Liver (tissue), 9 donors: ENCODE results near the gene ZNF780A. TPM values are rescaled to one million over a fixed set of nuclear protein-coding genes. Genes with fewer than 3 reads are reported as not detected.

Source experiments
- DNase-seq: peaks from one replicate; pipeline ENCODE4 v3.0.0-alpha.2; 2017; ENCODE audit warnings: low spot score
- H3K27ac ChIP-seq, 2 donors: one replicate each; pipeline ENCODE4 v1.7.0; 2013; ENCODE audit warnings: inconsistent platforms in 2 of 2, low read length in 2 of 2, control low read depth in 1 of 2, low read depth in 1 of 2, mild to moderate bottlenecking in 1 of 2
- H3K27me3 ChIP-seq, 4 donors: one replicate each; pipeline versions ENCODE4 v1.6.1 to v1.7.0; 2013; ENCODE audit warnings: low read length in 3 of 4, inconsistent platforms in 1 of 4, mild to moderate bottlenecking in 1 of 4, moderate library complexity in 1 of 4; ENCODE audit not compliant: control insufficient read depth in 4 of 4, insufficient read depth in 4 of 4
- H3K36me3 ChIP-seq, 4 donors: one replicate each; pipeline versions ENCODE4 v1.6.1 to v1.7.0; 2013; ENCODE audit warnings: low read length in 3 of 4, mild to moderate bottlenecking in 3 of 4, low read depth in 1 of 4, moderate library complexity in 1 of 4; ENCODE audit not compliant: control insufficient read depth in 4 of 4, insufficient read depth in 3 of 4
- H3K4me1 ChIP-seq, 4 donors: one replicate each; pipeline versions ENCODE4 v1.6.1 to v1.7.0; 2013; ENCODE audit warnings: low read length in 3 of 4, mild to moderate bottlenecking in 3 of 4, moderate library complexity in 1 of 4; ENCODE audit not compliant: control insufficient read depth in 4 of 4, insufficient read depth in 4 of 4
- H3K4me3 ChIP-seq, 3 donors: one replicate each; pipeline versions ENCODE4 v1.6.1 to v1.7.0; 2013; ENCODE audit warnings: low read length in 3 of 3, control low read depth in 1 of 3, low read depth in 1 of 3, mild to moderate bottlenecking in 1 of 3
- H3K9ac ChIP-seq, 2 donors: one replicate each; pipeline ENCODE4 v1.7.0; 2013; ENCODE audit warnings: low read length in 2 of 2, mild to moderate bottlenecking in 2 of 2, moderate library complexity in 2 of 2, control low read depth in 1 of 2, low read depth in 1 of 2
- H3K9me3 ChIP-seq, 4 donors: one replicate each; pipeline versions ENCODE4 v1.6.1 to v1.7.0; 2013; ENCODE audit warnings: low read length in 3 of 4; ENCODE audit not compliant: control insufficient read depth in 4 of 4
- EGR1 ChIP-seq, 2 donors: IDR thresholded peaks; 2 replicates each; pipeline ENCODE4 v1.6.1; 2016 to 2018; ENCODE audit warnings: antibody characterized with exemption in 2 of 2, low read depth in 2 of 2
- FOXA1 ChIP-seq: IDR thresholded peaks from 2 replicates; pipeline ENCODE4 v1.6.1; 2016; ENCODE audit warnings: antibody characterized with exemption
- FOXA2 ChIP-seq: IDR thresholded peaks from 2 replicates; pipeline ENCODE4 v1.6.1; 2016; ENCODE audit warnings: antibody characterized with exemption
- GABPA ChIP-seq, 2 donors: IDR thresholded peaks in 1 of 2; conservative IDR thresholded peaks in 1 of 2; 2 replicates each; pipeline ENCODE4 v1.6.1; 2016; ENCODE audit warnings: antibody characterized with exemption in 2 of 2, mild to moderate bottlenecking in 1 of 2, moderate library complexity in 1 of 2
- HNF4A ChIP-seq, 2 donors: conservative IDR thresholded peaks; 2 replicates each; pipeline ENCODE4 v1.6.1; 2016; ENCODE audit warnings: antibody characterized with exemption in 2 of 2, mild to moderate bottlenecking in 2 of 2
- HNF4G ChIP-seq: IDR thresholded peaks from 2 replicates; pipeline ENCODE4 v1.6.1; 2016; ENCODE audit warnings: antibody characterized with exemption
- JUND ChIP-seq, 2 donors: IDR thresholded peaks; 2 replicates each; pipeline ENCODE4 v1.6.1; 2016; ENCODE audit warnings: antibody characterized with exemption in 2 of 2
- MAX ChIP-seq: IDR thresholded peaks from 2 replicates; pipeline ENCODE4 v1.6.1; 2016; ENCODE audit warnings: antibody characterized with exemption
- NR2F2 ChIP-seq: IDR thresholded peaks from 2 replicates; pipeline ENCODE4 v1.6.1; 2016; ENCODE audit warnings: antibody characterized with exemption
- RAD21 ChIP-seq, 2 donors: IDR thresholded peaks; 2 replicates each; pipeline ENCODE4 v1.6.1; 2016; ENCODE audit warnings: antibody characterized with exemption in 2 of 2, mild to moderate bottlenecking in 2 of 2
- REST ChIP-seq: IDR thresholded peaks from 2 replicates; pipeline ENCODE4 v1.6.1; 2016; ENCODE audit warnings: antibody characterized with exemption, mild to moderate bottlenecking
- SP1 ChIP-seq: IDR thresholded peaks from 2 replicates; pipeline ENCODE4 v1.6.1; 2018; ENCODE audit warnings: antibody characterized with exemption, mild to moderate bottlenecking
- TAF1 ChIP-seq: conservative IDR thresholded peaks from 2 replicates; pipeline ENCODE4 v1.6.1; 2016; ENCODE audit warnings: antibody characterized with exemption, mild to moderate bottlenecking
- YY1 ChIP-seq: IDR thresholded peaks from 2 replicates; pipeline ENCODE4 v1.6.1; 2016; ENCODE audit warnings: antibody characterized with exemption, mild to moderate bottlenecking
- WGBS: extraction: QIAGEN DNeasy Blood & Tissue Kit; methylation state at CpG from one replicate; pipeline ENCODE4 v1.1.7; 2013; 5-methylcytosine and 5-hydroxymethylcytosine counted together
- polyA plus RNA-seq, 2 donors: library from polyadenylated mRNA; stranded (reverse) in 1 of 2; unstranded in 1 of 2; fragments of 200-250 nt in 1 of 2; fragments of >200 nt in 1 of 2; fragmentation: Nextera tagmentation in 1 of 2; extraction: Ambion mirVana in 1 of 2; gene quantifications; one replicate each; pipeline versions ENCODE4 v1.2.1 to v1.2.3, GENCODE V29; 2013 to 2015
- total RNA-seq, 2 donors: library from RNA; depleted of rRNA; stranded (reverse); fragments of >200 nt; gene quantifications; one replicate each; pipeline ENCODE4 v1.2.3, GENCODE V29; 2014
- TF ChIP-seq, protein P1 (sequence below): IDR thresholded peaks from 2 replicates; pipeline ENCODE4 v1.6.1; 2016; ENCODE audit warnings: antibody characterized with exemption
- TF ChIP-seq, protein P2 (sequence below): IDR thresholded peaks from 2 replicates; pipeline ENCODE4 v1.6.1; 2016; ENCODE audit warnings: antibody characterized with exemption
- donor health status: healthy.
- donor health status: healthy.
- donor health status: healthy.
- donor health status: healthy.
- donor health status: healthy.

ZNF780A gene
- total and polyA plus RNA-seq, 4 donors = 10.9 to 18.7 (median 14.0) TPM

GRCh38 chr19:40055049-40055448, 35.7 kb downstream of the ZNF780A start:
- peaks cover 0 to 16% (median 14%) of the 10 kb centered on the region in 4 donors for H3K4me1 ChIP-seq
- WGBS = 46% methylated on average over 10 of the region's 10 CpGs
- H3K27ac ChIP-seq = no peak overlapping the region
- no peaks in the 10 kb centered on the region for H3K27me3 ChIP-seq
- no peak overlapping the region for H3K9ac ChIP-seq
- peaks cover 6 to 25% (median 19%) of the 10 kb centered on the region in 4 donors for H3K9me3 ChIP-seq
- DNase-seq = no peak
- peaks cover 0 to 6% (median 3%) of the 10 kb centered on the region in 4 donors for H3K36me3 ChIP-seq
- peak overlapping the region; percentile 81 to 99 (median 86) for H3K4me3 ChIP-seq
- TF ChIP-seq, protein P1, sequence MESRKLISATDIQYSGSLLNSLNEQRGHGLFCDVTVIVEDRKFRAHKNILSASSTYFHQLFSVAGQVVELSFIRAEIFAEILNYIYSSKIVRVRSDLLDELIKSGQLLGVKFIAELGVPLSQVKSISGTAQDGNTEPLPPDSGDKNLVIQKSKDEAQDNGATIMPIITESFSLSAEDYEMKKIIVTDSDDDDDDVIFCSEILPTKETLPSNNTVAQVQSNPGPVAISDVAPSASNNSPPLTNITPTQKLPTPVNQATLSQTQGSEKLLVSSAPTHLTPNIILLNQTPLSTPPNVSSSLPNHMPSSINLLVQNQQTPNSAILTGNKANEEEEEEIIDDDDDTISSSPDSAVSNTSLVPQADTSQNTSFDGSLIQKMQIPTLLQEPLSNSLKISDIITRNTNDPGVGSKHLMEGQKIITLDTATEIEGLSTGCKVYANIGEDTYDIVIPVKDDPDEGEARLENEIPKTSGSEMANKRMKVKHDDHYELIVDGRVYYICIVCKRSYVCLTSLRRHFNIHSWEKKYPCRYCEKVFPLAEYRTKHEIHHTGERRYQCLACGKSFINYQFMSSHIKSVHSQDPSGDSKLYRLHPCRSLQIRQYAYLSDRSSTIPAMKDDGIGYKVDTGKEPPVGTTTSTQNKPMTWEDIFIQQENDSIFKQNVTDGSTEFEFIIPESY = no peak
- TF ChIP-seq GABPA (IDR thresholded peaks at IDR 0.05 in 1 of 2, conservative IDR thresholded peaks at IDR 0.05 in 1 of 2) (no peak), RAD21 (IDR thresholded peaks at IDR 0.05) (no peak), FOXA2 (no peak), TAF1 (no peak), HNF4A (conservative IDR thresholded peaks at IDR 0.05) (no peak), FOXA1 (no peak)

- TF ChIP-seq, protein P1 = no peak
- no peak for TF ChIP-seq RAD21 (IDR thresholded peaks at IDR 0.05)
- no peak for TF ChIP-seq YY1
- no peak for TF ChIP-seq EGR1 (IDR thresholded peaks at IDR 0.05; ENCODE audit: low read depth in 2 of 2)
- no peak for TF ChIP-seq MAX
- TF ChIP-seq FOXA1 = no peak
- TF ChIP-seq HNF4G = no peak
- no peak for TF ChIP-seq SP1
- no peak for TF ChIP-seq FOXA2
- no peak for TF ChIP-seq JUND (IDR thresholded peaks at IDR 0.05)
- TF ChIP-seq REST = no peak
- no peak for TF ChIP-seq TAF1
- TF ChIP-seq, protein P2, sequence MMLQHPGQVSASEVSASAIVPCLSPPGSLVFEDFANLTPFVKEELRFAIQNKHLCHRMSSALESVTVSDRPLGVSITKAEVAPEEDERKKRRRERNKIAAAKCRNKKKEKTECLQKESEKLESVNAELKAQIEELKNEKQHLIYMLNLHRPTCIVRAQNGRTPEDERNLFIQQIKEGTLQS = no peak
- TF ChIP-seq NR2F2 = no peak
- WGBS = 95% methylated on average over 9 of the region's 9 CpGs
- H3K4me3 ChIP-seq = peak overlapping the region in 1 of 3 donors; percentile 99
- H3K27ac ChIP-seq = no peak overlapping the region
- H3K27me3 ChIP-seq = no peaks in the 10 kb centered on the region
- H3K4me1 ChIP-seq = peaks cover 0 to 16% (median 14%) of the 10 kb centered on the region in 4 donors
- peaks cover under 1 to 7% (median 3%) of the 10 kb centered on the region in 4 donors for H3K36me3 ChIP-seq
- H3K9ac ChIP-seq = no peak overlapping the region
- DNase-seq = no peak
- H3K9me3 ChIP-seq = peaks cover 4 to 22% (median 16%) of the 10 kb centered on the region in 4 donors
Measured at GRCh38 chr19:40054632-40055031, 36.1 kb downstream of the ZNF780A start.
